Retinal pigment epithelial cell (primary cell): ENCODE data around the gene RNASE2.

Source experiments
- DNase-seq: peaks from one replicate; pipeline ENCODE4 v3.0.0-alpha.2; 2010; ENCODE audit warnings: low read depth
- H3K4me3 ChIP-seq: 2 replicates; pipeline ENCODE4 v1.5.1; 2011; ENCODE audit warnings: mild to moderate bottlenecking, low read length, control low read depth, moderate library complexity
- TF ChIP-seq, protein P1 (sequence below): conservative IDR thresholded peaks from 2 replicates; pipeline ENCODE4 v1.5.1; 2011; ENCODE audit warnings: low read depth, low read length, control low read depth, inconsistent platforms

RNASE2 gene

GRCh38 chr14:20989471-20989786 lies 34.1 kb downstream of the RNASE2 start:
- TF ChIP-seq, protein P1, sequence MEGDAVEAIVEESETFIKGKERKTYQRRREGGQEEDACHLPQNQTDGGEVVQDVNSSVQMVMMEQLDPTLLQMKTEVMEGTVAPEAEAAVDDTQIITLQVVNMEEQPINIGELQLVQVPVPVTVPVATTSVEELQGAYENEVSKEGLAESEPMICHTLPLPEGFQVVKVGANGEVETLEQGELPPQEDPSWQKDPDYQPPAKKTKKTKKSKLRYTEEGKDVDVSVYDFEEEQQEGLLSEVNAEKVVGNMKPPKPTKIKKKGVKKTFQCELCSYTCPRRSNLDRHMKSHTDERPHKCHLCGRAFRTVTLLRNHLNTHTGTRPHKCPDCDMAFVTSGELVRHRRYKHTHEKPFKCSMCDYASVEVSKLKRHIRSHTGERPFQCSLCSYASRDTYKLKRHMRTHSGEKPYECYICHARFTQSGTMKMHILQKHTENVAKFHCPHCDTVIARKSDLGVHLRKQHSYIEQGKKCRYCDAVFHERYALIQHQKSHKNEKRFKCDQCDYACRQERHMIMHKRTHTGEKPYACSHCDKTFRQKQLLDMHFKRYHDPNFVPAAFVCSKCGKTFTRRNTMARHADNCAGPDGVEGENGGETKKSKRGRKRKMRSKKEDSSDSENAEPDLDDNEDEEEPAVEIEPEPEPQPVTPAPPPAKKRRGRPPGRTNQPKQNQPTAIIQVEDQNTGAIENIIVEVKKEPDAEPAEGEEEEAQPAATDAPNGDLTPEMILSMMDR: no peak
- no peak for DNase-seq
- H3K4me3 ChIP-seq: peak overlapping the region; percentile 30

- TF ChIP-seq, protein P1: peak; percentile 59
- peak within 1 kb of the TSS; percentile 80 for H3K4me3 ChIP-seq
- DNase-seq: peak; percentile 96
Measured at GRCh38 chr14:20989787-20990600, 34.7 kb downstream of the RNASE2 start, which contains the start of gene METTL17. Gene METTL17, plus strand, starts transcription at chr14:20989980. Its CDS starts 23 bp downstream, at chr14:20990003.

- no peak overlapping the region for H3K4me3 ChIP-seq
- TF ChIP-seq, protein P1: no peak
- DNase-seq: no peak
Measured at GRCh38 chr14:20996521-20996920, 41.2 kb downstream of the RNASE2 start.

GRCh38 chr14:20997115-20997514 lies 41.8 kb downstream of the RNASE2 start:
- no peak for DNase-seq
- H3K4me3 ChIP-seq: no peak overlapping the region
- TF ChIP-seq, protein P1: no peak

- TF ChIP-seq, protein P1: no peak
- no peak overlapping the region for H3K4me3 ChIP-seq
- no peak for DNase-seq
Measured at GRCh38 chr14:20997564-20997963, 42.3 kb downstream of the RNASE2 start.

DNA sequence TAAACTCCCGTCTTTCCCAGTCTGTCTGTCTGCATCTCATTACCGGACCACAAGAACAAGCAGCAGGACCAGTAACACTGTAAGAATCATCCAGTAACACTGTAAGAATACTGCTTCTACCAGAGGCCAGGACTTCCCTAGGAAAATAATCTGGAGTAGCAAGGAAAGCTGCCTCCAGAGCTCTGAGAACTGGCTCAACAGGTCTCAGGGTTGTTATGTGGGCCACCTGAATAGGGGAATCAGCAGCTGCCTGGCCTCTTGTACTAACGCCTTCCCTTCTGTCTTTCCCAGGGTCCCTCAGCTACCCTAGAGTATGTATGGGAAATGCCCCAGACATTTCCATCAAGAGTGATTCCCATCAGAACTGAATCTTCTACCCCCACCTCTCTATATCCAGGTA lies 42.9 kb downstream of the RNASE2 start:
- TF ChIP-seq, protein P1: no peak
- no peak for DNase-seq

More for the DNA sequence above, 42.9 kb downstream of the RNASE2 start:
- no peak overlapping the region for H3K4me3 ChIP-seq
